ENCODE results near the gene DPP7. TPM values are rescaled to one million over a fixed set of nuclear protein-coding genes. Genes with fewer than 3 reads are reported as not detected.

DPP7 gene
- total and polyA plus RNA-seq, 2 of the 4 experiments (the other 2 are of a cell fraction), result 14.9 to 76.4 TPM

DNA sequence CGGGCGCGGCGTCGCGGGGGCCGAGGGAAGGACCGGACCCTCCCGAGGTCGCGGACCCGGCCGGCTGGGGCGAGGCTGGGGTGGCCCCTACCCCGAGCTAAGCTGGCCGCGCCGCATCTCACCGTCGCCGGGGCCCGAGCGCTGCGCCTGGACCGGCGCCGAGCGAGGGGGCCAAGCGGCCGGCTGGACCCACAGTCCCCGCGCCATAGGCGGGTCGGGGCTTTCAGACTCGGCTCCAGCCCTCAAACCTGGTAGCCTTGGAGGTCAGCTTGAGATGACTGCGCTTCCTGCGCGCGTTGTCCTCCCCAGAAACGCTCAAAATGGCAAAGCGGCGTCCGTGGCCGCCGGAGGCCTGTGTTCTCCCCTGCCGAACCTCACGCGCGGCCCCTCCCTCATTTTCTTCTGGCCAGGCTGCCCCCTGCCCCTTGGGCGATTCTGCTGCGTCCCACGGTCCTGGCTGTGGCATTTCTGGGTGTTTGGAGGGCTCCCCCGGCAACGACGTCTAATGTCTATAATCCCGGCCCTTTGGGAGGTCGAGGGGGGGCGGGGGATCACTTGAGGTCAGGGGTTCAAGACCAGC lies 15.7 kb upstream of the DPP7 start:
- peak overlapping the region; percentile 6; the same call in 1 of the 2 replicates for H3K27ac ChIP-seq (ENCODE audit: insufficient read depth, low read length)
- ATAC-seq (ENCODE audit: low read depth), result peak; percentile 21; the same call in 1 of the 2 replicates
- peak overlapping the region; percentile 27; the same call in 1 of the 2 replicates for H3K9ac ChIP-seq (ENCODE audit: low read depth, low read length)
- no peak for TF ChIP-seq MAFK (IDR thresholded peaks at IDR 0.05; ENCODE audit: low read depth, low read length)
- no peak for TF ChIP-seq USF2 (IDR thresholded peaks at IDR 0.05; ENCODE audit: low read depth, low read length)
- TF ChIP-seq CEBPB (IDR thresholded peaks at IDR 0.05; ENCODE audit: low read depth, low read length), result no peak
- TF ChIP-seq NFE2L2 (IDR thresholded peaks at IDR 0.05; ENCODE audit: low read depth, low read length), result no peak
- TF ChIP-seq CHD1 (IDR thresholded peaks at IDR 0.05; ENCODE audit: low read depth, low read length), result no peak
- TF ChIP-seq, protein P1, sequence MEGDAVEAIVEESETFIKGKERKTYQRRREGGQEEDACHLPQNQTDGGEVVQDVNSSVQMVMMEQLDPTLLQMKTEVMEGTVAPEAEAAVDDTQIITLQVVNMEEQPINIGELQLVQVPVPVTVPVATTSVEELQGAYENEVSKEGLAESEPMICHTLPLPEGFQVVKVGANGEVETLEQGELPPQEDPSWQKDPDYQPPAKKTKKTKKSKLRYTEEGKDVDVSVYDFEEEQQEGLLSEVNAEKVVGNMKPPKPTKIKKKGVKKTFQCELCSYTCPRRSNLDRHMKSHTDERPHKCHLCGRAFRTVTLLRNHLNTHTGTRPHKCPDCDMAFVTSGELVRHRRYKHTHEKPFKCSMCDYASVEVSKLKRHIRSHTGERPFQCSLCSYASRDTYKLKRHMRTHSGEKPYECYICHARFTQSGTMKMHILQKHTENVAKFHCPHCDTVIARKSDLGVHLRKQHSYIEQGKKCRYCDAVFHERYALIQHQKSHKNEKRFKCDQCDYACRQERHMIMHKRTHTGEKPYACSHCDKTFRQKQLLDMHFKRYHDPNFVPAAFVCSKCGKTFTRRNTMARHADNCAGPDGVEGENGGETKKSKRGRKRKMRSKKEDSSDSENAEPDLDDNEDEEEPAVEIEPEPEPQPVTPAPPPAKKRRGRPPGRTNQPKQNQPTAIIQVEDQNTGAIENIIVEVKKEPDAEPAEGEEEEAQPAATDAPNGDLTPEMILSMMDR (conservative IDR thresholded peaks at IDR 0.05; ENCODE audit: low read depth, low read length), result no peak
- TF ChIP-seq POLR2A (IDR thresholded peaks at IDR 0.05; ENCODE audit: low read depth, low read length), result no peak
- TF ChIP-seq FOS (IDR thresholded peaks at IDR 0.05; ENCODE audit: low read depth, low read length), result no peak
- TF ChIP-seq MAZ (IDR thresholded peaks at IDR 0.05; ENCODE audit: borderline replicate concordance, low read depth, low read length), result no peak
- TF ChIP-seq, protein P2, sequence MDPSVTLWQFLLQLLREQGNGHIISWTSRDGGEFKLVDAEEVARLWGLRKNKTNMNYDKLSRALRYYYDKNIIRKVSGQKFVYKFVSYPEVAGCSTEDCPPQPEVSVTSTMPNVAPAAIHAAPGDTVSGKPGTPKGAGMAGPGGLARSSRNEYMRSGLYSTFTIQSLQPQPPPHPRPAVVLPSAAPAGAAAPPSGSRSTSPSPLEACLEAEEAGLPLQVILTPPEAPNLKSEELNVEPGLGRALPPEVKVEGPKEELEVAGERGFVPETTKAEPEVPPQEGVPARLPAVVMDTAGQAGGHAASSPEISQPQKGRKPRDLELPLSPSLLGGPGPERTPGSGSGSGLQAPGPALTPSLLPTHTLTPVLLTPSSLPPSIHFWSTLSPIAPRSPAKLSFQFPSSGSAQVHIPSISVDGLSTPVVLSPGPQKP (IDR thresholded peaks at IDR 0.05; ENCODE audit: borderline replicate concordance, low read depth, low read length), result no peak
- TF ChIP-seq MXI1 (IDR thresholded peaks at IDR 0.05; ENCODE audit: borderline replicate concordance, low read depth, low read length), result no peak
- no peak for TF ChIP-seq RFX5 (IDR thresholded peaks at IDR 0.05; ENCODE audit: low read depth, low read length)
- TF ChIP-seq SMC3 (IDR thresholded peaks at IDR 0.05; ENCODE audit: low read depth, low read length), result no peak
- TF ChIP-seq RCOR1 (IDR thresholded peaks at IDR 0.05; ENCODE audit: insufficient replicate concordance, low read length), result no peak
- no peak for TF ChIP-seq BHLHE40 (IDR thresholded peaks at IDR 0.05; ENCODE audit: low read depth, low read length)

More for the DNA sequence above, 15.7 kb upstream of the DPP7 start:
- Histone ChIP-seq H2AK9ac (replicated peaks; ENCODE audit: low read depth, low read length, poor library complexity) (peak overlapping the region; percentile 85), H2BK120ac (ENCODE audit: low read depth, low read length) (no peak overlapping the region), H4K5ac (ENCODE audit: low read depth, low read length) (peak overlapping the region; percentile 60), H3K36me3 (ENCODE audit: control insufficient read depth, insufficient read depth, low read length) (no peaks in the 10 kb centered on the region), H2BK15ac (ENCODE audit: low read depth, low read length) (no peak overlapping the region), H2BK20ac (ENCODE audit: low read depth, low read length) (no peak overlapping the region), H2BK5ac (ENCODE audit: low read depth, low read length, poor library complexity, severe bottlenecking) (no peak overlapping the region), H3K79me1 (ENCODE audit: low read depth in 1 of 2, low read length in 2 of 2) (peaks cover 13 to 35% of the 10 kb centered on the region in 2 experiments), H2AFZ (replicated peaks; ENCODE audit: low read length, poor library complexity) (peak overlapping the region; percentile 99), H3K14ac (replicated peaks; ENCODE audit: low read depth, low read length) (peak overlapping the region; percentile 27), H4K91ac (ENCODE audit: insufficient read depth, low read depth, low read length) (no peak overlapping the region), H3K23ac (ENCODE audit: low read depth, low read length) (peak overlapping the region; percentile 24; the same call in 1 of the 2 replicates), H3K9me3 (ENCODE audit: control insufficient read depth, insufficient read depth, low read length) (peaks cover 4% of the 10 kb centered on the region; the same call in 1 of the 2 replicates), H2AK5ac (ENCODE audit: low read depth, low read length) (peak overlapping the region; percentile 1; the same call in 1 of the 2 replicates), H3K9me1 (ENCODE audit: insufficient read depth, low read length) (peaks cover 16% of the 10 kb centered on the region), H3K27me3 (ENCODE audit: control insufficient read depth, insufficient read depth, low read length) (no peaks in the 10 kb centered on the region), H3K4me3 (ENCODE audit: insufficient read depth, low read depth, low read length) (peak overlapping the region; percentile 76), H3K4me2 (ENCODE audit: low read depth, low read length) (peak overlapping the region; percentile 59), H4K8ac (ENCODE audit: low read depth in 2 of 2, low read length in 2 of 2) (peak overlapping the region; percentile 83 to 89; a peak in 3 of 4 replicates), H3K4ac (ENCODE audit: low read depth, low read length) (peak overlapping the region; percentile 71), H3K4me1 (ENCODE audit: control insufficient read depth, insufficient read depth, low read length) (peaks cover 12% of the 10 kb centered on the region; the same call in 1 of the 2 replicates), H4K20me1 (ENCODE audit: insufficient read depth, low read length) (0 out of 2 replicates have a peak, but pooled peaks cover 8% of the 10 kb centered on the region), H3K56ac (ENCODE audit: extremely low read depth, insufficient read depth, low read length) (no peak overlapping the region), H3K18ac (ENCODE audit: low read depth, low read length) (no peak overlapping the region)
- no peak for DNase-seq
- BruUV-seq (replicated peaks), result no TSS peak
- in situ Hi-C loops (cut with MboI; ENCODE audit: low sequenced_read_pairs), result no loop called here
- 3% methylated on average over 45 of the region's 58 CpGs; no CpG with 5 or more reads in 1 of the 2 experiments for WGBS, 2 experiments (ENCODE audit: extremely low coverage in 2 of 2, insufficient read length in 1 of 2)
- ChIA-PET CTCF (no interaction called here), POLR2A (ENCODE audit: unreplicated experiment) (interaction anchor here (1.3 kb wide), 1 partner anchor 75 kb away, joined by 4 read pairs; no protein-coding TSS in a partner anchor)
- dilution Hi-C loops (cut with HindIII; ENCODE audit: low sequenced_read_pairs, unreplicated experiment), result no loop called here
- intact Hi-C loops (cut with micrococcal nuclease), result no loop called here

All from IMR-90 (cell line).